Dendritic cell treated with granulocyte-macrophage colony-stimulating factor and Interleukin-4, amounts not matched to agents 40 ng/mL and 50 ng/mL, for 4 days (primary cell): ENCODE results near the gene ABCC1.
"Not testable (repeated sequence)": the region's sequence is repeated elsewhere in the genome, so short reads cannot be mapped to it uniquely, and the experiment has no call there.

Experiments used
- H3K27ac Mint-ChIP-seq: one replicate; pipeline ENCODE4 v1.8.0; 2022; ENCODE audit warnings: mild to moderate bottlenecking, mixed read lengths
- H3K27me3 Mint-ChIP-seq: one replicate; pipeline ENCODE4 v1.8.0; 2022; ENCODE audit warnings: mild to moderate bottlenecking, mixed read lengths
- H3K36me3 Mint-ChIP-seq: one replicate; pipeline ENCODE4 v1.8.0; 2022; ENCODE audit warnings: low read depth, mixed read lengths
- H3K4me1 Mint-ChIP-seq: one replicate; pipeline ENCODE4 v1.8.0; 2022; ENCODE audit warnings: low read depth, mixed read lengths
- H3K4me3 Mint-ChIP-seq: one replicate; pipeline ENCODE4 v1.8.0; 2022; ENCODE audit warnings: mild to moderate bottlenecking, moderate library complexity, mixed read lengths
- H3K9me3 Mint-ChIP-seq: one replicate; pipeline ENCODE4 v1.8.0; 2022; ENCODE audit warnings: mixed read lengths
- intact Hi-C: fragments of 100-400 bp; cut with micrococcal nuclease; formaldehyde crosslinking; loops from one replicate; pipeline ENCODE4 v1.15.0; 2022

The ABCC1 gene

DNA sequence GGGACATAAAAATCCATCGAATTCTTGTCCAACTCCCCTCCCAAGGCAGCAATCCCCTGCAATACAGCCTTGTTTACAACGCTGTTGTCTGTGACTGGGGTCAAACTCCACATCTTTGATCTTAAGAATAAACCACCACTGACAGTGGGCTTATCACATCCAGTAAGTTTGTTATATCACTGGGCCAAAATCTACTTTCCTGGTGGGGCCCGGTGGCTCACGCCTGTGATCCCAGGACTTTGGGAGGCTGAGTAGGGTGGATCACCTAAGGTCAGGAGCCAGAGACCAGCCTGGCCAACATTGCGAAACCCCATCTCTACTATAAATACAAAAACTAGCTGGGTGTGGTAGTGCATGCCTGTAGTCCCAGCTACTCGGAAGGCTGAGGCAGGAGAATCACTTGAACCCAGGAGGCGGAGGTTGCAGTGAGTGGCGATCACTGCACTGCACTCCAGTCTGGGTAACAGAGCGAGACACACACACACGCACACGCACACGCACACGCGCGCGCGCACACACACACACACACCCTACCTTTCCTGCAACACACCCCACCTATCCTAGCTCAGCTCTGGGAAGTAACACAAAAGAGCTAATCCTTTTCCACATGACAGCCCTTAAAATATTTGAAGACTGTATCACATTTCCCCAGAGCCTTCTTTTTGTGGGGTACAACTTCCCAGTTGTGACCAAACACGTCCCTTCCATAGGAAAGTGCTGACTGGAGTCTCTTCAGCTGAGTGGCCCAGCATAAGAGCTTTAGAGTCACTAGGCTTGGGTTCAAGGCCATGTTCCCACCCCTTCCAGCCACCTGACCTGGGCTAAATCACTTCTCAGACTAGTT is 20.9 kb upstream of the ABCC1 start:
- H3K4me1 Mint-ChIP-seq, result peaks cover 16% of the 10 kb centered on the region
- no peak overlapping the region for H3K4me3 Mint-ChIP-seq
- H3K27me3 Mint-ChIP-seq, result no peaks in the 10 kb centered on the region
- no peaks in the 10 kb centered on the region for H3K9me3 Mint-ChIP-seq
- no peak overlapping the region for H3K27ac Mint-ChIP-seq
- H3K36me3 Mint-ChIP-seq, result no peaks in the 10 kb centered on the region
- intact Hi-C loops, result no loop called here

DNA sequence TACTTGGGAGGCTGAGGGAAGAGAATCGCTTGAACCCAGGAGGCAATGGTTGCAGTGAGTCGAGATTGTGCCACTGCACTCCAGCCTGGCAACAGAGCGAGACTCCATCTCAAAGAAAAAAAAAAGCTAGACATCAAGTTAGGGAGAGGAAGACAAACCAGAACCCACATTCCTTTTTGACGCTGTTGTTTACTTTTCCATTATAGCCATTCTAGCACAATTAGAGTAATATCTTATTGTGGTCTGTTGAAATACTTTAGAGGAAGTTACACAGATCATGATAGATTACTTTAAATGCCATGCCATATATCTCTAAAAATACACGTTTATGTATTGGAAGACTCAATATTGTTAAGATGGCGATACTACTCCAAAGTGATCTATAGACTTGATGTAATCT is 16.5 kb upstream of the ABCC1 start:
- Mint-ChIP-seq H3K4me1 (peaks cover 36% of the 10 kb centered on the region), H3K36me3 (no peaks in the 10 kb centered on the region), H3K4me3 (no peak overlapping the region), H3K9me3 (no peaks in the 10 kb centered on the region), H3K27me3 (no peaks in the 10 kb centered on the region), H3K27ac (no peak overlapping the region)
- intact Hi-C loops, result no loop called here

DNA sequence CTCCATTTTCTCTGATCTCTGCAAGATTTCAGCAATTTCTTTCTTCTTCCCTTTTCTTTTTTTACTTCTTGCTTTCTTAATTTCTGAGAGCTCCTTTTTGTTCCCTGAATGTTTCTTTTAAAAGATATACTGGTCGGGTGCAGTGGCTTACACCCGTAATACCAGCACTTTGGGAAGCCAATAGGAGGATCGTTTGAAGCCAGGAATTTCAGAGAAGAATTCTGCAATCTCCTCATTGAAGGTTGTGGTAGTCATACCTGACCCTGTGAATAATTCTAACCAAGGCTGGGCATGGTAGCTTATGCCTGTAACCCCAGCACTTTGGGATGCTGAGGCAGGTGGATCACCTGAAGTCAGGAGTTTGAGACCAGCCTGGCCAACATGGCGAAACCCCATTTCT is 15.6 kb upstream of the ABCC1 start:
- intact Hi-C loops, result no loop called here
- Mint-ChIP-seq H3K4me3 (no peak overlapping the region), H3K4me1 (peaks cover 31% of the 10 kb centered on the region), H3K36me3 (no peaks in the 10 kb centered on the region), H3K27ac (no peak overlapping the region), H3K27me3 (no peaks in the 10 kb centered on the region), H3K9me3 (no peaks in the 10 kb centered on the region)

DNA sequence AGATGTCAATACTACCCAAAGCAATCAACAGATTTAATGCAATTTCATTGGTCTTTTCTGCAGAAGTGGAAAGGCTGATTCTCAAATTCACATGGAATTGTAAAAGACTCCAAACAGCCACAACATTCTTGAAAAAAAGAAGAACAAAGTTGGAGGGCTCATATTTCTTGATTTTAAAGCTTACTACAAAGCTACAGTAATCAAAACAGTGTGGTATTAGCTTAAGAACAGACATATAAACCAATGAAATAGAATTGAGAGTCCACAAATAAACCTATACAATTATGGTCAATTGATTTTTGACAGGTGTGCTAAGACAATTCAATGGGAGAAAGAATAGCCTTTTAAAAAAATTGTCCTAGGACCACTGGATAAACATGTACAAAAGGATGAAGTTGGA is 14.4 kb upstream of the ABCC1 start:
- Mint-ChIP-seq H3K4me1 (peaks cover 28% of the 10 kb centered on the region), H3K4me3 (no peak overlapping the region), H3K36me3 (no peaks in the 10 kb centered on the region), H3K27ac (no peak overlapping the region), H3K27me3 (no peaks in the 10 kb centered on the region), H3K9me3 (no peaks in the 10 kb centered on the region)
- intact Hi-C loops, result no loop called here

DNA sequence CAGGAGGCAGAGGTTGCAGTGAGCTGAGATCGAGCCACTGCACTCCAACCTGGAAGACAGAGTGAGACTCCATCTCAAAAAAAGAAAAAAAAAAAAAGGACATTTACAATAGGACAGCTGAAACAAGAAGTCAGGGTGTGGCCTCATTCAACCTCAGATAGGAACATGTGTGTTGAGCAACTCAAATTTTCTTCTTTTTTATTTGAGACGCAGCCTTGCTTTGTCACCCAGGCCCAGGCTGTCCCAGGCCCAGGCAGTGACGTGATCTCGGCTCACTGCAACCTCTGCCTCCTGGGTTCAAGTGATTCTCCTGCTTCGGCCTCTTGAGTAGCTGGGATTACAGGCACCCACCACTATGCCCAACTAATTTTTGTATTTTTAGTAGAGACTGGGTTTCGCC is 12.6 kb upstream of the ABCC1 start:
- H3K27ac Mint-ChIP-seq, H3K27me3 Mint-ChIP-seq, H3K4me3 Mint-ChIP-seq, H3K9me3 Mint-ChIP-seq, H3K36me3 Mint-ChIP-seq, intact Hi-C loops: not testable (repeated sequence)
- peaks cover 28% of the 10 kb centered on the region for H3K4me1 Mint-ChIP-seq

DNA sequence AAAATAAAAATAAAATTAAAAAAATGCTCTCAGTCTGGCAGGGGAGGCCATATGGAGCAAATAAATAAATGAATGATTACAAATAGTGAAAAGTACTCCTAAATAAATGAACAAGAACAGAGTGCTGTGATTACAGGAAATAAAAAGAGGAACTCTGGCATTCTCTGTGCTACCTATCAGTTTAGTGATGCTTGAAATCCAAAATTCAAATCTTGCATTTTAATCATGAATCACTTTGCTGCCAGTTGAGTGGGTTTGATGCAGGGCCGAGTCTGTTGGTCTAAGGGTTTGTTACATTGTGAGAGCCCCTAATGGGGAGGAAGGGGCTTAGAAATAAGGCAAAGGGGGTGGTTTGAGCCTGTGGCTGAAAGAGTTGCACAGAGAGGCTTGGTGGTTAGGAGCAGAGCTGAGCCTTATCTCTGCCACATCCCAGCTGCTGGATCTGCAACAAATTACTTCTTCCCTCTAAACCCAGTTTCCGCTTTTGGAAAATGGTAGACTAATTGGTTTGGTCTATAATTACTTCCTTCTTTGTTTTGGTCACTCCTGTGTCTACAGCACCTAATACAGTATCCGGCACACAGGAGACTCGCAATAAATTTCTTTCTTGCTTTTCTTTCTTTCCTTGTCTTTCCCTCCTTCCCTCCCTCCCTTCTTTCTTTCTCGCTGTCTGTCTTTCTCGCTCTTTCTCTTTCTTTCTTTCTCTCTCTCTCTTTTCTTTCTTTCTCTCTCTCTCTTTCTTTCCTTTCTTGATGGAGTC is 6.3 kb upstream of the ABCC1 start:
- H3K4me3 Mint-ChIP-seq, result peak overlapping the region; percentile 71
- peaks cover 17% of the 10 kb centered on the region for H3K4me1 Mint-ChIP-seq
- intact Hi-C loops, result no loop called here
- H3K27ac Mint-ChIP-seq, result peak overlapping the region; percentile 61
- H3K27me3 Mint-ChIP-seq, result no peaks in the 10 kb centered on the region
- H3K36me3 Mint-ChIP-seq, result no peaks in the 10 kb centered on the region
- no peaks in the 10 kb centered on the region for H3K9me3 Mint-ChIP-seq

DNA sequence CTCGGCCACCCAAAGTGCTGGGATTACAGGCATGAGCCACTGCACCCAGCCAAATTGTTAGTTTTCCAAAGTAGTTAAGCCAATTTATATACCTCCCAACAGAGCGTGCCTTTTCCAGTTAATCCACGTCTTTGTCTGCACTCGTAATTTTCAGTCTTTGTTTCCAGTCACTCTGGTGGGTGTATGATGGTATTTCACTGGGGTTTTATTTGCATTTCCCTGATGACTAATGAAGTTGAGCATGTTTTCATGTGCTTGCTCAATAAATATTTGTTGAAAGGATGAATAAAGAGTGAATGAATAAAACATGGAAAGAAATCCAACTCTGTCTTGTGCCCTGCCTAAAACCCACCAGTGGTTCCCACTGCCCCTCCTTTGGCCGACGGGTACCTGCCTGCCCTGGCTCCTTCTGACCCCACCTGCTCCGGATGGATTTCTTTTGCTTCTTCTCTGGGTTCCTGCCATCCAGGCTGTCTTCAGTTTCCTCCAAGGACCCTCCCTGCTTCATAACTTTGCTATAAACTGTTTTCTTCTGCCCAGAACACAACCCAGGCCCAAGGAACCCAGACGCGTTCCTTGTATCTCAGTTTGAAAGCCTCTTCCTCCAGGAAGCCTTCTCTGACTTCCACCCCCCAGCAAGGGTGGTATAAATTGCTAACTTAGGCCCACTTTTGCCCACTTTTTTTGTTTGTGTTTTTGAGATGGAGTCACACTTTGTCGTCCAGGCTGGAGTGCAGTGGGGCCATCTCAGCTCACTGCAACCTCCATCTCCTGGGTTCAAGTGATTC is 3.0 kb upstream of the ABCC1 start:
- intact Hi-C loops, result no loop called here
- Mint-ChIP-seq H3K27ac (no peak overlapping the region), H3K4me1 (peaks cover 32% of the 10 kb centered on the region), H3K36me3 (peaks cover 14% of the 10 kb centered on the region), H3K27me3 (no peaks in the 10 kb centered on the region), H3K9me3 (no peaks in the 10 kb centered on the region), H3K4me3 (no peak overlapping the region)

DNA sequence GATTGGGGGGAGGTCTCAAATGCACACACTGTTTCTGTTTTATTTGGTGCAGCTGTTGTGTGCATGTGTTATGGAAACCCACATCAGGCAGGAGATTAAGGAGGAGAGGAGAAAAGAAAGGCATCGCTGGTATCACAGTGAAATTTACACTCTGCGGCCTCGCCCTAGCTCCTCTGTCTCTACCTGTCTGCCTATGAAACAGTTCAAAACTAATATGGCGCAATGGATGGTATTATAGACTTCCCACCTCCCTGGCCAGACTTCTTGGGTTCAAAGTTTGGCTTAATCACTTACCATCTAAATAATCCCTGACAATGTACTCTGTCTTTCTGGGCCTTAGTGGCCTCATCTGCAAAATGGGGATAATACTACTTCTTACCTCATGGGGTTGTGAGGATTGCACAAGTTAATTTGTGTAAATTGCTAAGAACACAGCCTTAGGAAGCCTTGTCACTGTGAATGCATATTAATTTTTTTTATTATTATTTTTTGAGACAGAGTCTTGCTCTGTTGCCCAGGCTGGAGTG is 1.4 kb upstream of the ABCC1 start:
- Mint-ChIP-seq H3K27ac (no peak overlapping the region), H3K27me3 (no peaks in the 10 kb centered on the region), H3K9me3 (no peaks in the 10 kb centered on the region), H3K36me3 (peaks cover 14% of the 10 kb centered on the region), H3K4me1 (peaks cover 36% of the 10 kb centered on the region), H3K4me3 (no peak overlapping the region)
- intact Hi-C loops, result no loop called here

DNA sequence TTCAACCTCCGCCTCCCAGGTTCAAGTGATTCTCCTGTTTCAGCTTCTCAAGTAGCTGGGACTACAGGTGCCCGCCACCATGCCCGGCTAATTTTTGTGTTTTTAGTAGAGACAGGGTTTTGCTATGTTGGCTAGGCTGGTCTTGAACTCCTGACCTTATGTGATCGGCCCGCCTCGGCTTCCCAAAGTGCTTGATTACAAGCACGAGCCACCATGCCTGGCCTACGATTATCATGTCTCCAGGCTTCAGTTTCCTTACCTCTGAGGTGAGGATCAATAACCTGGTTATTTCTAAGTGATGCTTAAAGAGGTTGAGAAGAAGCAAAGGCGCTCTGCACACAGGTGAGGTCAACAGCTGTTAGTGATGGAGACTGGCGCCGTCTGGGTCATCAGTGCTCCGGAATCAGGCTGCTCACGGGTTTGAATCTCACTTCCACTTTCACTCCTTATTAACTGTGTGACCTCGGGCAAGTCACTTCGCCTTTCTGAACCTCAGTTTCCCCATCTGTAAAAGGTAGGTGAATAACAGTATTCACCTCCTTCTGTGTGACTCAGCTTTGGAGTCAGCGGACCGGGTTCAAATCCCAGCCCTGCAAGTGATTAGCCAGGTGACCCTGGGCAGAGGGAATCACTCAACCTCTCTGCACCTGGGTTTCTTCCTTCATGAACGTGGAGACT is 745 bp upstream of the ABCC1 start:
- intact Hi-C loops, result no loop called here

DNA sequence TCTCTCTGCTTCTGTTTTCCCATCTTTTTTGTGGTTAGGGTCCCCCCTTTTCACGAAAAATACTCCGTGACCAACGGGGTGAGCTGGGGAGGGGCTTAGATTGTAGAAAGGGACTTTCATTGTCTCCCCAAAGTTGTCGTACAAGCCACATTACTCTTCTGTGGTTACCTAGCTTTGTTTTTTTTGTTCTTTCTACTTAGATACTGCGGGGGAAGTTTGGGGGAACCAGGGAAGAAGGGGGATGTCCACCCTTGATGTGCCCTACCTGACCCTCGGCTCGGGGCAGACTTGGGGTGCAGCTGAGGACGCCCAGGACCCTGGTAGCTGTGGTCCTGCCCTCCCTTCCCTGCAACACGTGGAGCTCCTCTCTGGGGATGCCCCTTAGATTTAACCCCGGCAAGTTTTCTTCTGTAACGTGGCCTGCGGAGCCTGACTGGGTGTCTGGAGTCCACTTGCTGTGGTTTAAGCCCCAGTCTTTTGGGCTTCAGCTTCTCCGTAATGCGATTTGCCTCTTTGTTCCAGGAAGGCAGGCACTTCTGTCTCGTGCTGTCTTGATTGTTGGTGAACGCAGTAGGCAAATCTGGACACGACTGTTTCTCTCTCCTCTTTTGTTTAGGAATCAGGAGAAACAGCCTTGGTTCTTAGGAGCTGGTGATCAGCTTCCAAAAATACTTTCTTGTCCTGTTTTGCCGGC is 892 bp downstream of the ABCC1 start:
- peak overlapping the region; percentile 84 for H3K27ac Mint-ChIP-seq
- no peaks in the 10 kb centered on the region for H3K9me3 Mint-ChIP-seq
- peaks cover 51% of the 10 kb centered on the region for H3K4me1 Mint-ChIP-seq
- no peaks in the 10 kb centered on the region for H3K27me3 Mint-ChIP-seq
- intact Hi-C loops, result loop anchor here (5.0 kb wide), 2 partner anchors 37 to 63 kb away; partner anchors contain the start of gene CEP20
- peak overlapping the region; percentile 94 for H3K4me3 Mint-ChIP-seq
- H3K36me3 Mint-ChIP-seq, result peaks cover 15% of the 10 kb centered on the region

More for the DNA sequence above, 745 bp upstream of the ABCC1 start:
- peak overlapping the region; percentile 84 for H3K27ac Mint-ChIP-seq
- no peaks in the 10 kb centered on the region for H3K9me3 Mint-ChIP-seq
- peaks cover 36% of the 10 kb centered on the region for H3K4me1 Mint-ChIP-seq
- peaks cover 14% of the 10 kb centered on the region for H3K36me3 Mint-ChIP-seq
- peak overlapping the region; percentile 72 for H3K4me3 Mint-ChIP-seq
- no peaks in the 10 kb centered on the region for H3K27me3 Mint-ChIP-seq

DNA sequence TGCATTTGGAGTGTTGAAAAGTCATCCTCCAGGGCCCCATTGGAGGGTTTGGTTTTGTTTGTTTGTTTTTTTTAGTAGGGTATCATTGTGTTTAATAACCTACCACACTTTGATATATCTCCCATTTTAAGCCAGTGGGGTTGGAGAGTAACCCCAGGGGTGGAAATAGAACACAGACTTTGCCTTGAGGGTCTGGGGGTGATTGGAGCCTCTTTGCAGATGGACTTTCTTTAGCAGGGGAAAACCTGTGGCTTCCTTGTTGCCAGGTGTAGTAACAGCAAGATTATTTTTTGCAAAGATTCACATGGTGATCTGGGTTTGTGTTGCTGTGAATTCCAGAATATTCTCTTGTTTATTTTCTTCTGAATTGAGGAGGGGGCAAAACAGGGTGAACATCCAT is 1.5 kb downstream of the ABCC1 start:
- H3K9me3 Mint-ChIP-seq, result no peaks in the 10 kb centered on the region
- peaks cover 20% of the 10 kb centered on the region for H3K36me3 Mint-ChIP-seq
- peak overlapping the region; percentile 84 for H3K27ac Mint-ChIP-seq
- no peaks in the 10 kb centered on the region for H3K27me3 Mint-ChIP-seq
- intact Hi-C loops, result loop anchor here (5.0 kb wide), 2 partner anchors 36 to 64 kb away; partner anchors contain the start of gene CEP20
- peak overlapping the region; percentile 94 for H3K4me3 Mint-ChIP-seq
- peaks cover 57% of the 10 kb centered on the region for H3K4me1 Mint-ChIP-seq

DNA sequence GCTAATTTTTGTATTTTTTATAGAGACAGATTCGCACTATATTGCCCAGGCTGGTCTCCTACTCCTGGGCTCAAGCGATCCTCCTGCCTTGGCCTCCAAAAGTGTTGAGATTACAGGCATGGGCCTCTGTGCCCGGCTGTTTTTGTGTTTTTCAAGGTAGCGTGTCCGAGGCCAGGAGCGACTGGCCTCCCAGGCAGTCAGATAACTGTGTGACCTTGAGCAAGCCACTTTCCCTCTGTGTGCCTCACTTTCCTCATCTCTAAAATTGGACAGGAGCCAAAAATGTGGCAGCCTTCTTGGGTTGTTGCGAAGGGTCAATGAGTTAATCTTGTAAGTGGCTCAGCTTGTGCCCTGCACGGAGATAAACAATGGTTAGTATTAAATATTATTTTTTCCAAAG is 2.4 kb downstream of the ABCC1 start:
- no peak overlapping the region for H3K4me3 Mint-ChIP-seq
- no peaks in the 10 kb centered on the region for H3K27me3 Mint-ChIP-seq
- peak overlapping the region; percentile 80 for H3K27ac Mint-ChIP-seq
- intact Hi-C loops, result loop anchor here (5.0 kb wide), 2 partner anchors 35 to 65 kb away; partner anchors contain the start of gene CEP20
- H3K36me3 Mint-ChIP-seq, result peaks cover 20% of the 10 kb centered on the region
- H3K9me3 Mint-ChIP-seq, result no peaks in the 10 kb centered on the region
- H3K4me1 Mint-ChIP-seq, result peaks cover 66% of the 10 kb centered on the region
